GM12865 (cell line): ENCODE measurements around the gene CBX6.

Source experiments
- DNase-seq: peaks from one replicate; pipeline ENCODE4 v3.0.0; 2010; ENCODE audit warnings: low read depth
- H3K4me3 ChIP-seq: 2 replicates; pipeline ENCODE4 v1.5.1; 2011; ENCODE audit warnings: mild to moderate bottlenecking, low read depth, low read length, control low read depth
- CTCF ChIP-seq: IDR thresholded peaks from 2 replicates; pipeline ENCODE4 v1.5.1; 2011; ENCODE audit warnings: low read length, control low read depth, low read depth, inconsistent platforms; ENCODE audit not compliant: insufficient read depth; ENCODE audit errors: missing control alignments

CBX6 gene

GRCh38 chr22:38852522-38852921 lies 19.5 kb downstream of the CBX6 start:
- H3K4me3 ChIP-seq: no peak overlapping the region
- no peak for DNase-seq
- TF ChIP-seq CTCF: no peak

GRCh38 chr22:38850941-38851849 lies 20.8 kb downstream of the CBX6 start:
- TF ChIP-seq CTCF: no peak
- DNase-seq: no peak
- H3K4me3 ChIP-seq: no peak overlapping the region

- DNase-seq: no peak
- no peak for TF ChIP-seq CTCF
- no peak overlapping the region for H3K4me3 ChIP-seq
Observed at GRCh38 chr22:38850399-38850798, 21.6 kb downstream of the CBX6 start.

- no peak for TF ChIP-seq CTCF
- no peak overlapping the region for H3K4me3 ChIP-seq
- DNase-seq: no peak
Observed at GRCh38 chr22:38849811-38850210, 22.2 kb downstream of the CBX6 start.

- no peak overlapping the region for H3K4me3 ChIP-seq
- DNase-seq: no peak
- TF ChIP-seq CTCF: no peak
Observed at GRCh38 chr22:38846412-38846811, 25.6 kb downstream of the CBX6 start.

GRCh38 chr22:38845004-38845740 lies 26.8 kb downstream of the CBX6 start:
- DNase-seq: no peak
- H3K4me3 ChIP-seq: no peak overlapping the region
- TF ChIP-seq CTCF: no peak
